Activated naive CD8-positive, alpha-beta T cell treated with anti-CD3 and anti-CD28 coated beads, Interleukin-2, amount 50 U/mL, for 16 hours (primary cell): Measurements from ENCODE around the gene ENTR1.
"Not testable (repeated sequence)": the region's sequence is repeated elsewhere in the genome, so short reads cannot be mapped to it uniquely, and the experiment has no call there.

Experiments used
- DNase-seq: peaks from one replicate; pipeline ENCODE4 v3.0.0-alpha.2; 2020; ENCODE audit warnings: low read depth, low spot score

ENTR1 gene

DNA sequence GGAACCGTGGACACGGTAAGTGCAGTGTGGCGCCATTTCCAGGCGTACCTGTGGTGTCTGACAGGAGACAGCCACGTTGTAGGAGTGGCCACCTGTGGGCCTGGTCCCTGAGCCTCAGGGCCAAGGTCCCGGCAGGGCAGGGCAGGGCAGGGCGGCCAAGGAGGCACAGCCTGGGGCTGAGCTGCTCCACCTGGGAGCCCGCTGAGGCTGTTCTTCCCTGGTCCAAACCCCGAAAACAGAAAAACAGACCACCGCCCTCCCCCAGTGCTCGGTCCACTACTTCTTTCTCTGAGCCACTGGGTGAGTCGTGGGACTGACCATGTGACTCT, 8.6 kb upstream of the ENTR1 start:
- no peak for DNase-seq

- no peak for DNase-seq
Observed at GRCh38 chr9:136418182-136419091, 8.0 kb upstream of the ENTR1 start.

DNA sequence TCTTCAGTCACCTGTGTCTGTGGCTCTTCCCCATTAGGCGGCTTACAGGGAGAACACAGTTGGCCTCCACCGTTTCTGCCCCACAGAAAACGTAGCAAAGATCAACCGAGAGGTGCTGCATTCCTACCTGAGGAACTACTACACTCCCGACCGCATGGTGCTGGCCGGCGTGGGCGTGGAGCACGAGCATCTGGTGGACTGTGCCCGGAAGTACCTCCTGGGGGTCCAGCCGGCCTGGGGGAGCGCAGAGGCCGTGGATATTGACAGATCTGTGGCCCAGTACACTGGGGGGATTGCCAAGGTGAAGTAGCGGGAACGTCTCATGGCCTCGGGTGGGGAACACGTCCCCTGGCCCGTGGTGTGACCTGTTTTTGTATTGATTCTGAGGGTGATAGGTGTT, 6.5 kb upstream of the ENTR1 start:
- DNase-seq = no peak

DNA sequence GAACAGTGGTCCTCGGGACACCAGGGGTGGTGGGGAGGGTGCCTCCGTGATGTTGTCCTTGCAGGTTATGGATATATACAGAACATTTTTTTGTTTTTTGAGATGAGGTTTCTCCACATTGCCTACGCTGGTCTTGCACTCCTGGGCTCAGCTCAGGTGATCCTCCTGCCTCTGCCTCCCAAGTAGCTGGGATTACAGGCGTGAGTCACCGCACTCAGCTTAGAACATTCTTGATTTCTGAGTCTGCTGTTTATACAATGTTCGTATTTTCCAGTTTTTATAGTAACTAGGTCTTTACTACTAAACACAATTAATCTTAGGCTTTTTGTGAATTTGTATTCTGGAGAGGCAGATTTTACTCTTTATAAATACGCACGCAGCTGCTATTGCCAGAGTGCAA, 6.0 kb upstream of the ENTR1 start:
- DNase-seq = no peak

GRCh38 chr9:136412962-136413361, 2.5 kb upstream of the ENTR1 start:
- DNase-seq = no peak

DNA sequence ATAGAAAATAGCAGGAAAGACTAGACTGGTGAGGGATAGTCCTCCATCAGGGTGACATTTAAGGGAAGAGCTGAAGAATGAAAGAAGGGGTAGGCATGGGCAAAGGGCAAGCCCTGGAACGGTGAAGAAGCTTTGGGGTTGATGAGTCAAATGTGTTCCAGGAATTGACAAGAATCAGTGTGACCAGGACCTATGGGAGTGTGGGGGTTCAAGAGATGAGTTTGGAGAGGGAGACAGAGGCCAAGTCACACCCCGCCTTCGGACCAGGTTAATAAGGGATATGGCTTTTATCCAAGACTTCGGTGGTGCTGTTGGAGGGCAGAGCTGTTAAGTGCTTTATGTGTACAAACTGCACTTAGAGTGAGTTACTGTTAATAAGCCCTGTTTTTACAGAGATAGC, 964 bp upstream of the ENTR1 start:
- no peak for DNase-seq

- no peak for DNase-seq
Observed at GRCh38 chr9:136409557-136410455, 608 bp downstream of the ENTR1 start.

- no peak for DNase-seq
Observed at GRCh38 chr9:136407911-136408310, 2.5 kb downstream of the ENTR1 start.

DNA sequence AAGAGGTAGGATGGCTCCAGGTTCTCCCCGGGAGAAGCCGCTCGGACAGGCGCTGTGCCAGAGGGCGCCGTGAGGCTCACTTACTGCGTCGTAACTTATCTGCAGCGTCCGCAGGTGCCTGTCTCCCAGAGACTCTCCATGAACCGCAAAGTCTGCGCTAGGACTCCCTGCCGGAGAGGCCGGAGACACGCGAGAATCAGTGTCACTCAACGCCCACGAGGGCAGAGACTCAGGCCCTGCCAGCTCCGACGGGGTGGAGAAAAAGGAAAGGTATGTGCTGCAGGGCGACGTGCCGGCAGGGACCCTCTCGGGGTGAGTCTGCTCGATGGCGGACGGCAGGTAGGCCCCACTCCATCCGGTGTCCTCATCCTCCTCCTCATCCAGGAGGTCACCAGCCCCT, 3.4 kb downstream of the ENTR1 start:
- not testable (repeated sequence) for DNase-seq

DNA sequence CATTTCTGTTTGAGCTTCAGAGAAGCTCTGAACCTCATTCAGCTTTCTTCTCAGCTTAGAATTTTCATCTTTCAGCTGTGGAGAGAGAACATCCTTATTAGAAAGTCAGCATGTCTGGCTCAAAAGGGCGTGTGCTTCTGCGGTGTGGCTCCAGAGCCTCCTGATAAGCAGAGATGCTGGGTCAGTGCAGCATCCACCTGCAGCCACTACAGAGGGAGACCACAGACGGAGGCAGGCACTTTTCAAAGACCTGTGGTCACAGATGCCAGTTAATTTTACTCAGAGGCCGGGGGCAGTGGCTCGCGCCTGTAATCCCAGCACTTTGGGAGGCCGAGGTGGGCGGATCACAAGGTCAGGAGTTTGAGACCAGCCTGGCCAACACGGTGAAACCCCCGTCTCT, 4.5 kb downstream of the ENTR1 start:
- not testable (repeated sequence) for DNase-seq

DNA sequence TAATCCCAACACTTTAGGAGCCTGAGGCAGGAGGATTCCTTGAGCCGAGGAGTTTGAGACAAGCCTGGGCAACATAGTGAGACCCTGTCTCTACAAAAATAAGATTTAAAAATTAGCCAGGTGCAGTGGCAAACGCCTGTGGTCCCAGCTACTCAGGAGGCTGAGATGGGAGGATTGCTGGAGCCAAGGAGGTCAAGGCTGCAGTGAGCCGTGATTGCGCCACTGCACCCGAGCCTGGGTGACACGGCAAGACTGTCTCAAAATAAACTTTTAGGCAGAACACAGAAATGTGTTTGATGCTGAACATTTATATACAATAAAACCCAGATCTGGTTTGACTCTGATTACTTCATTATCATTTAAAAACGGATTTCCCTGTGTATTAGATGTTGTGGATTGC, 4.9 kb downstream of the ENTR1 start:
- no peak for DNase-seq

GRCh38 chr9:136404801-136405136, 5.6 kb downstream of the ENTR1 start:
- no peak for DNase-seq

GRCh38 chr9:136403915-136404800, 6.3 kb downstream of the ENTR1 start:
- no peak for DNase-seq

- DNase-seq = peak; percentile 52
Observed at GRCh38 chr9:136403538-136403914, 6.9 kb downstream of the ENTR1 start.

DNA sequence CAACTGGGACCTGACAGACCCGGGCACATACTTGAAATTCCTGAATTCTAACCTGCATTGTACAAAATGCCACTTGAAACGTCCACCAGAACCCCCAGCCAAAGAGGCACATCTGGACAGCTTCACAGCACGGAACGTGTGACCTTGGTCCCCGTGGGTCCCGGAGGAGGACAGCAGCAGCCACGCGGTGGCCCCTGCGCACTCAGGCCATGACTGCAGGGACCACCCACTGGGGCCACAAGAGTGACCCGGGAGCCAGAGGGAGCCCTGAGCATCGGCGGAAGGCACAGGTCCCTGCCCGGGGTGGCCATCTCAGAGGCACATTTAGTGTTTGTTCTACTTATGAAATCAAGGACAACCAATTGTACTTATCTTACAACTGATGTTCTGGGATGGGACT, 8.3 kb downstream of the ENTR1 start:
- no peak for DNase-seq

DNA sequence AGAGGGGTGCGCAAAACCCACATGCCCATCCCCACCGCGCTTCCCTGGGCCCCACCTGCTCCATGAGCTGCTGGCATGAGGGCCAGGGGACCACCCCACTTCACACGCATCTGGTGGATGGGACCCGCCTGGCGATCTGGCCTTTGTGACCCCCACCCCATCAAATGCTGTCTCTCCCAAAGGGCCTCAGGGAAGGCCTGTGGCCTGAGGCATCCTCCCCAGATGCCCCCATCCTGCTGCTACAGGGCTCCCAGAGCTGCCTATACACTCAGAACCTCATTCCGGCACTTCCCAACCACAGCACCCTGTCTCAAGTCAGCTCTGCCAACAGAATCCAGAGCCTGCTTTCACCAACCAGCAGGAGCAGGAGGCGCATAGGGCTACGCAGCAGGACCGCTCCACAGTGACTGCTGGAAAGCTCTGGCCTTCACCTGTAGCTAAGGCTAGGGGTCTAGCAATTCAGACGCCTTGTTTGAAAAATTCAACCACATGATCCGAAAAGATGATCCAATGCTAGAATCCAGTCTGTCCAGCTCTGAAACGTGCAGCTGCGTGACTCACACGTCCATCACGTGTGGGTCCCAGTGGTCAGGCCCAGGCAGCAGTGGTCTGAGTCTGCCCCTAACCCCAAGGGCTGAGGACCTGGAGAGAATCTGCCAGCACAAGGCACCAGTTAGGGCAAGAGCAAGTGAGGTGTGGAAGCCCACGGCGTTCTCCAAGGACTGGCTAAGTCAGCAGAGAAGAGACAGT, 9.1 kb downstream of the ENTR1 start:
- DNase-seq = no peak

DNA sequence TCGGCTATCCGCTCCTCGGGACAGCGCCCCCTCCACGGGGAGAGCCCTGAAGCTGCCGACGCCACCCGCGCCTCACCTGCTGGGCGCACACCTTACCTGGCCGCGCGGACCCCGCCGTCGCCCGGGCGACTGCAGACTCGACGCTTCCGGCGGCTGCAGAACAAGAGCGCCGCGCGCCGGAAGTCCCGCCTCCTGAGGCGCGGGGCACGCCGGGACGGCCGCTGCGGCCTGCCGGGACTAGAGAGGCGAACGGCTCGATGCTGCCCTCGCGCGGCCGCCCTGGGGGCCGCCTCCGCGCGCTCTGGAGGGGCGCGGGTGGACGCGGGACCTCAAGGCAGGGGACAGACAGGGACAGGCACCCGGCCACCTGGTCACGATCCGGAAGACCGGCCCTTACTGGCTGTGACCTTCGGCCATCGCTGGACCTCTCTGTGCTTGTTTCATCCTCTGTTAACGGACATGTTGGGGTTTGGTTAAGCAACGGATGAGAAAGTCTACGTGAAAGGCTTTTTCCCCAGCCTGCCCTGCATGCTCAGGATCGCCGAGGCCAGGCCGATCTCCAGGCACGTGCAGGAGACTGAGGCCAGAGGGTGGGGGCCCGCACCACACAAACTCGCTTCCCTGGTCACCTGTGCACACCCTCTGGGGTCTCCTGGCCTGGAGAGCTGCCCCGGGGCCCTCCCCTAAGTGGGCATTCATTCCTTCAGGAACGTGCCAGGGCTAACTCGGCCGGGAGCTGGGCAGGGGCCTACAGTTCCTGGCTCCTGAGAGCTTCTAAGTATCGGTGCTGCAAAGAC, 10.2 kb downstream of the ENTR1 start, which contains the start of gene SNAPC4:
Gene SNAPC4 (minus strand): TSS at position 133 of the 797 bp plus-strand sequence. CDS start 1,742 bp downstream, outside the sequence.
- DNase-seq = peak; percentile 72

DNA sequence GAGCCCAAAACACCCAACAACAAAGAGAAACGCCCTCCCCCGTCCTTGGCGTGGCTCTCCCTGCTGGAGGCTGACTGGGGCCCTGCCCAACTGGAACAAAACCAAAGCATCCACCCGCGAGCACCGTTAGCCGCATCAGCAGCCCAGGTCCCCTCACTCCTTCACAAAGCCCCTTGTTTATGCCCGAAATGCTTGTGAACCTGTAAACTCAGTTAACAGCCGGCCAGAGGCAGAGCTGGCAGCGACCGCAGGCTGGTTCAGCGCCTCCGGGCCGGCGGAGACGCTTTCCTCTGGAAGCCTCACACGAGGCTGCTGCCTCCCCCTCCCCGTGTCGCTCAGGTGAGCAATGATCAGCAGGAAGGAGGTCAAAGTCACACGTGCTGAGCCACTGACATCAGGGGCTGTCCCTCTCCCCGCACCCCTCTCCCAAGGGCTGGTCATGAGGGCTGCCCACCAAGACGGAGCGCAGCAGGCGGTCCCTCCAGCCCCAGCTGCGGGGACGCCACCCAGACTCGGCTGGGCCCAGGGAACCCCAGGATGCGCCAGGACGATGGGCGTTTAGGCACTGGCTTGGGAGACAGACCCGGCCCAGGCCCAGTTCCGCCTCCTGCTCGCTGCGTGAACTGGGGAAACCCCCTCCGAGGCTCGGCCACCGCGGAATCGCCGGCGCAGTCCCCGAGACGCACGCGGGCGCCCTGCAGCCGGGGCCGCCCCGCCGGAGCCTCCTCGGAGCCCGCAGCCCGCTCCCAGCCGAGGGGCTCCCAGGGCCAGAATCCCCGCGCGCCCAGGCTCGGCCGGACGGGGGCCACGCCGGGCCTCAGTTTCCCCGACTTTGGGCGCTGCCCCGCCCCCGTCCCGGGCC, 11.0 kb downstream of the ENTR1 start:
- no peak for DNase-seq

GRCh38 chr9:136398286-136398685, 12.1 kb downstream of the ENTR1 start:
- no peak for DNase-seq
